ENCODE measurements around the gene ATP11A. TPM values are rescaled to one million over a fixed set of nuclear protein-coding genes. Genes with fewer than 3 reads are reported as not detected.
A peak's percentile ranks its signal among the peaks of the same experiment; 100 is the strongest.

ATP11A gene
- total RNA-seq, 1 donor from 2014 or later: 37.0 TPM

- DNase-seq (ENCODE audit: low spot score): no peak
Measured at GRCh38 chr13:112709825-112710783, 20.3 kb downstream of the ATP11A start.

- no peak for DNase-seq (ENCODE audit: low spot score)
Measured at GRCh38 chr13:112710855-112711527, 21.2 kb downstream of the ATP11A start.

GRCh38 chr13:112711528-112712265 lies 21.9 kb downstream of the ATP11A start:
- peak; percentile 71 for DNase-seq (ENCODE audit: low spot score)

GRCh38 chr13:112712451-112713207 lies 22.8 kb downstream of the ATP11A start:
- no peak for DNase-seq (ENCODE audit: low spot score)

DNA sequence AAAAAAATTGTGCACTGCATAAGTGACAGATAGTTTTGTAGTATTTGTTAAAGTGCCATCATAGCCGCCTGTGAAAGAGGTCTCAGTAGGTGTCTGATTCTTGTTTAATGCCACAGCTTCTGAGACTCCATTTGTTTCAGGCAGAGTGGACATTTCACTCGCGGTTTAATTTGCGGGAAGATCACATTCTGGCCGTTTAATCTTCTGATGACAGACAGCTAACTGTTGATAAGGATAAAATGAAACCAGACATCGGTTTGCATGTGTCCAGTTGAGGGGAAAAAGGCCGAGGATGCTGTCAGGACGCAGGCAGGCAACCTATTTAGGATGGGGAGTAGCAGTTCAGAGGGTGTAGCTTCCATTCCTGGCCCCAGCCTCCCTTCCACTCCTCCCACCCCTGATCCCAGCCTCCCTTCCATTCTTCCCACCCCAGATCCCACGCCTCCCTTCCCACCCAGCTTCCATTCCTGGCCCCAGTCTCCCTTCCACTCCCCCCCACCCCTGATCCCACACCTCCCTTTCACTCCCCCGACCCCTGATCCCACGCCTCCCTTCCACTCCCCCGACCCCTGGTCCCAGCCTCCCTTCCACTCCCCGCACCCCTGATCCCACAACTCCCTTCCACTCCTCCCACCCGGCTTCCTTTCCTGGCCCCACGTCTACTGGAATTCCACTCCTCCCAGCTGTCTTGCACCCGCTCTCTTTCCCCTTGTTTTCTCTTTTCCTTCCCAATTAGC lies 23.8 kb downstream of the ATP11A start:
- DNase-seq (ENCODE audit: low spot score): no peak

GRCh38 chr13:112714376-112715174 lies 24.7 kb downstream of the ATP11A start:
- no peak for DNase-seq (ENCODE audit: low spot score)

DNA sequence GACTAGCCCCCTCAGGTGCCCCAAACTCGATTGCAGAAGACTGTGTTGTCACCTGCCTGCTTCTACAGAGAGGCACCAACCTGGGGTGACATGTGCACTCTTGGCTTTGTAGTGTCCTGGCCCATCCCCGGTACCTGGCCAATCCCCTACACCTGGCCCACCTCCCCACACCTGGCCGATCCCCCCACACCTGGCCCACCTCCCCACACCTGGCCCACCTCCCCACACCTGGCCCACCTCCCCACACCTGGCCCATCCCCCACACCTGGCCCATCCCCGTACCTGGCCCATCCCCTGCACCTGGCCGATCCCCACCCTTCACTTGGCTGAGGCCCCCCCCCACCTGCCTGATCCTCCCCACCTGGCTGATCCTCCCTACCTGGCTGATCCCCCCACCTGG lies 25.4 kb downstream of the ATP11A start:
- no peak for DNase-seq (ENCODE audit: low spot score)

DNA sequence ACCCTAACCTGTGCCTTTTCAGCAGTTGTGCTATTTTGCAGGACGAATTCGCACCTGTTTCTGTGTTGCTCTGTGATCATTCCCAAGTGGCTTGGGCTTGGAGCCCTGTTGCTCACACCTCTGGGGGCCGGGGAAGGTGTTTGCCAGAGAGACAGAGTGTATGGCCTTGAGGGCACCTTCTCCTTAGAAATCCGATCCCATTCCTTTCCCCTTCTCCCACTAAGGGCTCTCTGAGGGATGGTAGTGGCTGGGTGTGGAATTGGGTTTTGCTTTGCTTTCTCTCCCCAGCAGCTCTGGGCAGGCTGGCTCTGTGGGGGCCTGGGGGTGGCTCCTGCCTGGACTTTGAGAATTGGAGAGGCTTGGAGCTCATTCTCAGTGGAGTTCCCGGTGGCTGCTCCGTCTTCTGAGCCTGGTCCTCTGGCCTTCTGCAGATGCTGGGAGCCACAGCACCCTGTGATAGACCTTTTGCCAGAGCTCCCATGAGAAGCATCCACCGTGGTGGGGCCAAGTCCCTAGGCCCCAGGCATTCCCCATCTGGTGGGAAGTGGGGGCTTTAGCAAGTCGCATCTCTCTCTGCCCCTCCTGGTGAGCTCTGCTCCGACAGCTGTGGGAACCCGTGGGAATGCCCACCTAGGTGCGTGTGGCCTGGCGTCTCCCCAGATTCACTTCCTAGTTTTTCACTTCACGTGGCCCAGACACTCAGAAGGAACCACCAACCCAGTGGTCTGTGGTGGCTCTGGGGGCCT lies 26.1 kb downstream of the ATP11A start:
- DNase-seq (ENCODE audit: low spot score): no peak

GRCh38 chr13:112716461-112716820 lies 26.6 kb downstream of the ATP11A start:
- no peak for DNase-seq (ENCODE audit: low spot score)

- DNase-seq (ENCODE audit: low spot score): no peak
Measured at GRCh38 chr13:112716841-112717520, 27.1 kb downstream of the ATP11A start.

- DNase-seq (ENCODE audit: low spot score): no peak
Measured at GRCh38 chr13:112718318-112718717, 28.5 kb downstream of the ATP11A start.

- DNase-seq (ENCODE audit: low spot score): no peak
Measured at GRCh38 chr13:112719016-112719415, 29.2 kb downstream of the ATP11A start.

DNA sequence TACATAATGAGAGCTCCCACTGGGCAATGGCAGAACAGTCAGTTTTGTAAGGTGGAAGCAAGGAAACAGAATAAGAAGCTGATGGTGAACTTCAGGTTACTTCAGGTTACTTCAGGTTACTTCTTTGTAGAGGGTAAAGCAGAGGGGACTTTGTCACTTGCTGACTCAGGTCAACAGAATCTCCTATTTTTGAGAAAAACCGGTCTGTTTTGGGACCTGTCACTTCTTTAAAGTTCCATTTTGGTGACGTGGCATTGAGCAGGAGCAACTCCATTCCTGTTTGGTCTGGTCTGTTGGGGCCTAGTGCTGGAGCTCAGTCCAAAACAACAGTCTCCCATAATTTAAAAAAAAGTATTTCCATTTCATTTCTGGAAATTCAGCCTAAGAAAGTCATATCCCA lies 29.7 kb downstream of the ATP11A start:
- DNase-seq (ENCODE audit: low spot score): no peak

DNA sequence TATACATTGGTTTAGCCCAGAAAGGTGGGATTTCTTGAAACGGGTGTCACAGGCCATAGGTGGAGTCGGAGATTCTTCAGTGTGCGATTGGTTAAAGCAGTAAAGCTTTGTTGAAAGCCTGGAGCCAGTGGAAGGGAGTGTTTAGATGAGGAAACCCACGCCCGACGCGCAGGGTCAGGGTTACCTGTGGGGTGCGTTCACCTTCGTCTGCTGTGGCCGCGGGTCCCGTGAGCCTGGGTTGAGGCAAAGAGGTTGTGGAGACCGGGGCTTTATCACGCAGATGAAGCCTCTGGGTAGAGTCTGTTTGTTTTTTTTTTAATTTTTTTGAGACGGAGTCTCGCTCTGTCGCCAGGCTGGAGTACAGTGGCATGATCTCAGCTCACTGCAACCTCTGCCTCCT lies 30.4 kb downstream of the ATP11A start:
- DNase-seq (ENCODE audit: low spot score): no peak

DNA sequence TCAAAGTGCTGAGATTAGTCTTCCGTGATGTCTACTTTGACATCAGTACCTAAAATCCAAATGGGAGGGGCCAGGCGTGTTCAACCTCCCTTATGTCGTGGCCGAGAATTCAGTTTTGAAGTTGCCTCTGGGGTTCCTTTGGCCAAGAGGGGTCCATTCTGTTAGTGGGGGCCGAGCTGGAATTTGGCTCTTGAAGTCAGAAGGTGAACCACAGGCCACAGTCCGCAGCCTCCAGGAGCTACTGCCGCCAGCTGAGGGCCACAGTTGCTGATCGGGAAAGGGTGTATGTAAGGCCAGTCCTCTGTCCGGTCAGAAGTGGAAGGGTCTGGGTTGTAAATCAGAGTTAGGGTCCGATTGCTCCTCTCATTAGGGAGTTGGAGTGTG lies 31.0 kb downstream of the ATP11A start:
- DNase-seq (ENCODE audit: low spot score): no peak

- no peak for DNase-seq (ENCODE audit: low spot score)
Measured at GRCh38 chr13:112721198-112722104, 31.6 kb downstream of the ATP11A start.

DNA sequence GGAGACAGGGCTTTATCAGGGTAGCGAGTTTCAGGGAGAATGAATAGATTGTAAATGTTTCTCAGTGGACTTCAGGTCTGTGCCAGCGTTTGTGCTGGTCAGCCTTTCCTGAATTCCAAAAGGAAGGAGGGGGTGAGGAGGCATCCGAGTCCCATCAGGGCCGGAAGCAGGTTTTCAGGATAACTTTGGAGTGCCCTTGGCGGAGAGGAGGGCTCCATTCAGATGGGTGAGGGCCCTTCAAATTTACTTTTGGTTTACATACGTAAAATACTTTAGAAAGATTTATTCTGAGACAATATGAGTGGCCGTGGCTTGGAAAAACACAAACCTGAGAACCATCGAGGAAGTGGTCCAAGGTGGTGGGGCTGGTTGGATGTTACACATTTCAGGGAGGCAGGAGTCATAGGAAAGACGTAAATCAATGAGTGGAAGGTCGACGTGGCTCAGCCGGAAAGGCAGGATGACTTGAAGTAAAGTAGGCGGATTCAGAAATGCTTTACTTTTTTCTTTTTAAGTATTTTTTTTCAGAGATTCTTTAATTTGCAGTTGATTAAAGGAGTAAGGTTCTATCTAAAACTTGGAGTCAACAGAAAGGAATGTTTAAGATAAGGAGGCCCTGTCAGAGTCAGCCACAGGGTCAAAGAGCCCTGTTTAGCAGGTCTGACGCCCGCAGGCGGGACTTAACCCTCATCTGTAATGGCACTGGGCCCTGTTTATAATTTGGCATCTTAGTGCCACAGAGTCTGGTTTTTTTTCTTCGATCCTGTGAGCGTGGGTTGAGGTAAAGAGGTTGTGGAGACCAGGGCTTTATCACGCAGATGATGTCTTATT lies 32.8 kb downstream of the ATP11A start:
- no peak for DNase-seq (ENCODE audit: low spot score)

Measured in ureter (tissue), 1 donor.